HS-5 (cell line): Measurements from ENCODE around the gene MISP3.

ENCODE experiments used
- DNase-seq: peaks from one replicate; pipeline ENCODE4 v3.0.0-alpha.2; 2012; ENCODE audit warnings: low read depth

The MISP3 gene

GRCh38 chr19:14053500-14053899 is 19.1 kb upstream of the MISP3 start:
- DNase-seq: no peak

GRCh38 chr19:14054099-14054498 is 18.5 kb upstream of the MISP3 start:
- no peak for DNase-seq

GRCh38 chr19:14054721-14055120 is 17.9 kb upstream of the MISP3 start:
- no peak for DNase-seq

- DNase-seq: no peak
Observed at GRCh38 chr19:14055396-14055795, 17.2 kb upstream of the MISP3 start.

GRCh38 chr19:14056069-14056666 is 16.4 kb upstream of the MISP3 start:
- DNase-seq: no peak

GRCh38 chr19:14056741-14057356 is 15.7 kb upstream of the MISP3 start:
- DNase-seq: no peak

- DNase-seq: no peak
Observed at GRCh38 chr19:14058182-14059092, 14.1 kb upstream of the MISP3 start.

GRCh38 chr19:14059093-14059480 is 13.5 kb upstream of the MISP3 start:
- no peak for DNase-seq

- no peak for DNase-seq
Observed at GRCh38 chr19:14059652-14060155, 12.9 kb upstream of the MISP3 start.

GRCh38 chr19:14061081-14061749 is 11.4 kb upstream of the MISP3 start:
- no peak for DNase-seq

GRCh38 chr19:14061751-14062557 is 10.6 kb upstream of the MISP3 start, which contains the start of gene PALM3:
TSS of gene PALM3 (minus strand) at chr19:14062076. CDS start at chr19:14061980, 96 bp downstream.
- DNase-seq: no peak

GRCh38 chr19:14062558-14062855 is 10.1 kb upstream of the MISP3 start:
- DNase-seq: no peak

GRCh38 chr19:14063105-14063504 is 9.5 kb upstream of the MISP3 start:
- DNase-seq: no peak

- no peak for DNase-seq
Observed at GRCh38 chr19:14066134-14066533, 6.5 kb upstream of the MISP3 start.

- DNase-seq: no peak
Observed at GRCh38 chr19:14070268-14071050, 2.1 kb upstream of the MISP3 start.

GRCh38 chr19:14073261-14073924 is 807 bp downstream of the MISP3 start:
- DNase-seq: peak; percentile 58

- peak; percentile 35 for DNase-seq
Observed at GRCh38 chr19:14073925-14074838, 1.6 kb downstream of the MISP3 start.

GRCh38 chr19:14078411-14078810 is 5.8 kb downstream of the MISP3 start:
- no peak for DNase-seq
